A673 (cell line): Measurements from ENCODE around the gene DUOXA2.

Experiments
- CTCF ChIP-seq: fragments of 300-800, 200-600 bp; sonication (generic); conservative IDR thresholded peaks from 2 replicates; pipeline ENCODE4 v1.5.1; 2017; ENCODE audit warnings: low read depth, mild to moderate bottlenecking, antibody characterized with exemption, low read length, moderate library complexity, mixed read lengths
- EZH2 ChIP-seq: fragments of 200-600 bp; sonication (generic); IDR thresholded peaks from 2 replicates; pipeline ENCODE4 v1.6.1; 2017; ENCODE audit warnings: borderline replicate concordance, low read depth, mild to moderate bottlenecking, mixed read lengths, antibody characterized with exemption, low read length; ENCODE audit not compliant: poor library complexity, severe bottlenecking

GRCh38 chr15:45118996-45119395 is 4.9 kb downstream of the DUOXA2 start:
- TF ChIP-seq CTCF, result no peak
- no peak for TF ChIP-seq EZH2
